Measurements from ENCODE around the gene CDON.

CDON gene

DNA sequence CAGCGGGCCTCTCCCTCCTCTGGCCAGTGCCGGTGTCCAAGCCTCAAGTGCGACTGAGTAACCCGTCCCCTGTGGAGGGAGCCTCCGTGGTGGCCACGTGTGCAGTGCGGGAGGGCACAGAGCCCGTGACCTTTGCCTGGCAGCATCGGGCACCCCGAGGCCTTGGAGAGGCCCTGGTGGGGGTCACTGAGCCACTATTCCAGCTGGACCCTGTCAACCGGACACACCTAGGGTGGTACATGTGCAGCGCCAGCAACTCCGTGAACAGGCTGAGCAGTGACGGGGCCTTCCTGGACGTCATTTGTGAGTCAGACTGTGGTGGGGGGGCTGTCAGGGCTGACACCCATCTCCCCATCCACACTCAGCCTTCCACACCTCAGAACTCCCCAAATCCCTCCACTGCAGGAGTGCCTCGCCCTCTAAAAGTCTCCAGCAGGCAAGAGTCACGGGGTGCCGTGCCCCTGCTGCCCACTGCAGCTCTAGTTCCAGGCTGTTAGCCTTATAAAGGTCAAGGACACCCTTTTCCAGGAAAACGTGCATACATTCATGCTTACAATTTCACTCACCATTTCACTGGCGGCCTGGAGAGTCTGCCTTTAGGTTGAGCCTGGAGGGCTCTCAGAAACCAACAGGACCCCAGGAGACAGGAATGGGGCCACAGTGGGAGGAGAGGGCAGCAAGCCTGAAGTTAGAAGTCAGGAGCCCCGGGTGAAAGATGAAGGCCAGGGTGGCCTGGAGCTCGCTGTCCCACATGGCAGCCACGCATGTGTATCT is 114.2 kb downstream of the CDON start:
- H3K36me3 ChIP-seq (ENCODE audit: insufficient read depth, low read length) = no peaks in the 10 kb centered on the region
- no peaks in the 10 kb centered on the region for H3K4me1 ChIP-seq (ENCODE audit: insufficient read depth, low read length, poor library complexity, severe bottlenecking)
- TF ChIP-seq, protein P1, sequence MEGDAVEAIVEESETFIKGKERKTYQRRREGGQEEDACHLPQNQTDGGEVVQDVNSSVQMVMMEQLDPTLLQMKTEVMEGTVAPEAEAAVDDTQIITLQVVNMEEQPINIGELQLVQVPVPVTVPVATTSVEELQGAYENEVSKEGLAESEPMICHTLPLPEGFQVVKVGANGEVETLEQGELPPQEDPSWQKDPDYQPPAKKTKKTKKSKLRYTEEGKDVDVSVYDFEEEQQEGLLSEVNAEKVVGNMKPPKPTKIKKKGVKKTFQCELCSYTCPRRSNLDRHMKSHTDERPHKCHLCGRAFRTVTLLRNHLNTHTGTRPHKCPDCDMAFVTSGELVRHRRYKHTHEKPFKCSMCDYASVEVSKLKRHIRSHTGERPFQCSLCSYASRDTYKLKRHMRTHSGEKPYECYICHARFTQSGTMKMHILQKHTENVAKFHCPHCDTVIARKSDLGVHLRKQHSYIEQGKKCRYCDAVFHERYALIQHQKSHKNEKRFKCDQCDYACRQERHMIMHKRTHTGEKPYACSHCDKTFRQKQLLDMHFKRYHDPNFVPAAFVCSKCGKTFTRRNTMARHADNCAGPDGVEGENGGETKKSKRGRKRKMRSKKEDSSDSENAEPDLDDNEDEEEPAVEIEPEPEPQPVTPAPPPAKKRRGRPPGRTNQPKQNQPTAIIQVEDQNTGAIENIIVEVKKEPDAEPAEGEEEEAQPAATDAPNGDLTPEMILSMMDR (conservative IDR thresholded peaks at IDR 0.05; ENCODE audit: low read length) = no peak
- TF ChIP-seq EZH2phosphoT487 (IDR thresholded peaks at IDR 0.05; ENCODE audit: borderline replicate concordance) = no peak
- H3K4me2 ChIP-seq (ENCODE audit: low read depth, low read length, poor library complexity, severe bottlenecking) = no peak overlapping the region
- no peaks in the 10 kb centered on the region for H4K20me1 ChIP-seq (ENCODE audit: insufficient read depth, low read length, poor library complexity, severe bottlenecking)
- no peaks in the 10 kb centered on the region for H3K79me2 ChIP-seq (ENCODE audit: insufficient read depth, low read length)
- no peaks in the 10 kb centered on the region for H3K27me3 ChIP-seq (ENCODE audit: insufficient read depth, low read length, poor library complexity, severe bottlenecking)
- no peak overlapping the region for H2AFZ ChIP-seq (ENCODE audit: low read length)
- H3K9me2 ChIP-seq (replicated peaks; ENCODE audit: low read depth, low read length) = no peaks in the 10 kb centered on the region
- no peaks in the 10 kb centered on the region for H3F3A ChIP-seq (ENCODE audit: low read depth)
- H3K4me3 ChIP-seq (ENCODE audit: low read length, poor library complexity, severe bottlenecking) = no peak overlapping the region
- no peaks in the 10 kb centered on the region for H3K9me3 ChIP-seq (ENCODE audit: insufficient read depth, low read depth, low read length)
- no peak overlapping the region for H3K9ac ChIP-seq (ENCODE audit: low read depth, low read length, poor library complexity, severe bottlenecking)

DNA sequence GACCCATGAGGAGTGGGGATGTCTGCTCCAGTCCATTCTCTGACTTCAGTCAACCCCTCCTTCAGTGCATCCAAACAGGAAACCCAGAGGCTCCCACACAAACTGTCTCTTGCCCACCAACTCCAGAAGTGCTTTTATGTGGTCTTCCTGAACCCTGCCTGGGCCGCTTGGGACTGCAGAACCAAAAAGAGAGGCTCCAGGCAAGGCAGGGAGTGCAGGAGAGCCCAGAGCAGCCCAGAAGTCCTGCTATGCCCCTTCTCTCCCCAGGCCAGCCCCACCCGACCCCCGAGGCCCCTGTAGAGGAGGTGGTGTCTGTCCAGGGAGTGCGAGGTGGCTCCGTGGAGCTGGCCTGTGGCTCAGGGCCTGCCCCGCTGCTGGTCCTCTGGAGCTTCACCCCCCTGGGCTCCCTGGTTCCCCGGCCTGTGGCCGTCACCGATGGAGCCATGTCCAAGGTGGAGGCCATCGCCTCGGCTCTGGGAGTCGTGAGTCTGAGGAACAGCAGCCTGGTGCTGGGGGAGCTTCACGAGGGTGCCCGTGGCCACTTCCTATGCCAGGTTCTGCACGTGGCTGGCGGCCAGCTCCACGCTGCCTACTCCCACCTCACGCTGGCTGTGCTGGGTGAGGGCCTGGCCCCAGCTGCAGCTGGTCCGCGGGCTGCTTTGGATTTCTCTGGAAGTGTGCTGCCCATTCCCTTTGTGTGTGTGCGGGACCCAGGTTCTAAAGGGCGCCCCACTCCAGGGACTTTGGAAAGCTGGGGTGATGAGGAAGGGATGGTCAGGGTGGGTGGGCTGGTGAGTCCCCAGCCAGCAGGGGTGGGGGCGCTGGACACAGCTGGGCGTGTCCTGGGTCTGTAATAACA is 115.0 kb downstream of the CDON start:
- Histone ChIP-seq H3K9me3 (ENCODE audit: insufficient read depth, low read depth, low read length) (no peaks in the 10 kb centered on the region), H3K36me3 (ENCODE audit: insufficient read depth, low read length) (no peaks in the 10 kb centered on the region), H4K20me1 (ENCODE audit: insufficient read depth, low read length, poor library complexity, severe bottlenecking) (no peaks in the 10 kb centered on the region), H3K4me3 (ENCODE audit: low read length, poor library complexity, severe bottlenecking) (no peak overlapping the region), H2AFZ (ENCODE audit: low read length) (no peak overlapping the region), H3K4me2 (ENCODE audit: low read depth, low read length, poor library complexity, severe bottlenecking) (no peak overlapping the region), H3K4me1 (ENCODE audit: insufficient read depth, low read length, poor library complexity, severe bottlenecking) (no peaks in the 10 kb centered on the region), H3K27me3 (ENCODE audit: insufficient read depth, low read length, poor library complexity, severe bottlenecking) (no peaks in the 10 kb centered on the region), H3K79me2 (ENCODE audit: insufficient read depth, low read length) (no peaks in the 10 kb centered on the region), H3F3A (ENCODE audit: low read depth) (no peaks in the 10 kb centered on the region), H3K9me2 (replicated peaks; ENCODE audit: low read depth, low read length) (no peaks in the 10 kb centered on the region), H3K9ac (ENCODE audit: low read depth, low read length, poor library complexity, severe bottlenecking) (no peak overlapping the region)
- TF ChIP-seq EZH2phosphoT487 (IDR thresholded peaks at IDR 0.05; ENCODE audit: borderline replicate concordance) = no peak
- TF ChIP-seq, protein P1 (conservative IDR thresholded peaks at IDR 0.05; ENCODE audit: low read length) = no peak

DNA sequence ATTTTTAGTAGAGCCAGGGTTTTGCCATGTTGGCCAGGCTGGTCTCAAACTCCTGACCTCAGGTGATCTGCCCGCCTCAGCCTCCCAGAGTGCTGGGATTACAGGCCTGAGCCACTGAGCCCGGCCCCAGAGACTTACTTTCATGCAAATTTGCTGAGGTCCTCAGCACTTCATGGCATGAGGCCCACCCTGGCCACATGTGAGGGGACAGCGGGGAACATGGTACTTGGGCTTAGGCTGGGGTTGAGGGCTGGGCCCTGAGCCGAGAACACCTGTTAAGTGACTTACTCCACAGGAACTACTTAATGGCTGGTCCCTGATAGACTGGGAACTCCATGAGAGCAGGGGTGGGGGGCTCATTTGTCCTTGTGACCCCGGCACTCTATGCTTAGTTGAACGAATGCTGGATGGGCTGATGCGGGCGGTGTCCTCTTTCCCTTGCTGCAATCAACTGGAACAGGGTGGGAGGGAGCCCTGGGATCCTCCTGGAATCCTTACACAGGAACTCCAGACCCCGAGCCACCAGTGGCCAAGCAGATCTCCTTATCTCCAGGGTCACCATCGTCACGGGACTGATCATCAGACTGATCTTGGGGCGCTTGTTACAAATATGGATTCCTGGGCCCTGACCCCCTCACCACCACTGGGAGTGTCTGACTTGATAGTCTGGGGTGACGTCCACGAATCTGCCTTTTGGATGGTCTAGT is 115.8 kb downstream of the CDON start:
- H3K27me3 ChIP-seq (ENCODE audit: insufficient read depth, low read length, poor library complexity, severe bottlenecking) = no peaks in the 10 kb centered on the region
- H3K9me2 ChIP-seq (replicated peaks; ENCODE audit: low read depth, low read length) = no peaks in the 10 kb centered on the region
- H4K20me1 ChIP-seq (ENCODE audit: insufficient read depth, low read length, poor library complexity, severe bottlenecking) = no peaks in the 10 kb centered on the region
- TF ChIP-seq, protein P1 (conservative IDR thresholded peaks at IDR 0.05; ENCODE audit: low read length) = no peak
- no peak for TF ChIP-seq EZH2phosphoT487 (IDR thresholded peaks at IDR 0.05; ENCODE audit: borderline replicate concordance)
- H3K9me3 ChIP-seq (ENCODE audit: insufficient read depth, low read depth, low read length) = no peaks in the 10 kb centered on the region
- no peak overlapping the region for H3K4me2 ChIP-seq (ENCODE audit: low read depth, low read length, poor library complexity, severe bottlenecking)
- no peaks in the 10 kb centered on the region for H3K4me1 ChIP-seq (ENCODE audit: insufficient read depth, low read length, poor library complexity, severe bottlenecking)
- H3K4me3 ChIP-seq (ENCODE audit: low read length, poor library complexity, severe bottlenecking) = no peak overlapping the region
- H3F3A ChIP-seq (ENCODE audit: low read depth) = no peaks in the 10 kb centered on the region
- H3K79me2 ChIP-seq (ENCODE audit: insufficient read depth, low read length) = no peaks in the 10 kb centered on the region
- H3K36me3 ChIP-seq (ENCODE audit: insufficient read depth, low read length) = no peaks in the 10 kb centered on the region
- no peak overlapping the region for H3K9ac ChIP-seq (ENCODE audit: low read depth, low read length, poor library complexity, severe bottlenecking)
- no peak overlapping the region for H2AFZ ChIP-seq (ENCODE audit: low read length)
